ENCODE measurements around the gene RPL19. TPM values are rescaled to one million over a fixed set of nuclear protein-coding genes. Genes with fewer than 3 reads are reported as not detected.

Gene RPL19
- total and polyA plus RNA-seq, 4 donors, result 475 to 999 (median 749) TPM

- 12% methylated on average over 51 of the region's 51 CpGs for WGBS
- Histone ChIP-seq H3K36me3 (ENCODE audit: control insufficient read depth in 4 of 4, insufficient read depth in 3 of 4, low read depth in 1 of 4, low read length in 3 of 4) (no peaks in the 10 kb centered on the region), H3K4me1 (ENCODE audit: control insufficient read depth in 4 of 4, insufficient read depth in 4 of 4, low read length in 3 of 4) (peaks cover 5 to 9% (median 6%) of the 10 kb centered on the region in 4 donors), H3K9me3 (ENCODE audit: control insufficient read depth in 4 of 4, low read length in 3 of 4) (no peaks in the 10 kb centered on the region), H3K27me3 (ENCODE audit: control insufficient read depth in 4 of 4, insufficient read depth in 4 of 4, low read length in 3 of 4) (peaks cover 0 to 3% (median 1%) of the 10 kb centered on the region in 4 donors), H3K4me3 (ENCODE audit: low read depth in 1 of 3, low read length in 3 of 3) (peak overlapping the region in 2 of 3 donors; percentile 13 to 28), H3K27ac (ENCODE audit: low read depth in 1 of 2, low read length in 2 of 2) (no peak overlapping the region), H3K9ac (ENCODE audit: low read depth in 1 of 2, low read length in 2 of 2) (no peak overlapping the region)
- TF ChIP-seq SP1 (IDR thresholded peaks at IDR 0.05), result no peak
- no peak for TF ChIP-seq JUND (IDR thresholded peaks at IDR 0.05)
- no peak for TF ChIP-seq REST (IDR thresholded peaks at IDR 0.05)
- no peak for TF ChIP-seq CTCF (IDR thresholded peaks at IDR 0.05; ENCODE audit: low read depth, low read length, missing input control)
- TF ChIP-seq ATF3 (IDR thresholded peaks at IDR 0.05), result no peak
- no peak for TF ChIP-seq RXRA (IDR thresholded peaks at IDR 0.05)
- no peak for TF ChIP-seq YY1 (IDR thresholded peaks at IDR 0.05)
- no peak for TF ChIP-seq FOXA2 (IDR thresholded peaks at IDR 0.05)
- TF ChIP-seq TAF1 (conservative IDR thresholded peaks at IDR 0.05), result no peak
- no peak for TF ChIP-seq FOXA1 (IDR thresholded peaks at IDR 0.05)
- no peak for TF ChIP-seq HNF4A (conservative IDR thresholded peaks at IDR 0.05)
- no peak for TF ChIP-seq MAX (IDR thresholded peaks at IDR 0.05)
- no peak for TF ChIP-seq RAD21 (IDR thresholded peaks at IDR 0.05)
- no peak for TF ChIP-seq HNF4G (IDR thresholded peaks at IDR 0.05)
- TF ChIP-seq GABPA (IDR thresholded peaks at IDR 0.05 in 1 of 2, conservative IDR thresholded peaks at IDR 0.05 in 1 of 2), result no peak
- DNase-seq (ENCODE audit: low spot score), result no peak
Measured at GRCh38 chr17:39165178-39165840, 34.8 kb upstream of the RPL19 start.

GRCh38 chr17:39165841-39166349 lies 34.2 kb upstream of the RPL19 start, which contains the start of gene ARL5C:
Gene ARL5C, minus strand, starts transcription at chr17:39166161. Its CDS starts 401 bp downstream, at chr17:39165760.
- Histone ChIP-seq H3K4me3 (ENCODE audit: low read depth in 1 of 3, low read length in 3 of 3) (peak within 1 kb of the TSS in 2 of 3 donors; percentile 13 to 28), H3K27me3 (ENCODE audit: control insufficient read depth in 4 of 4, insufficient read depth in 4 of 4, low read length in 3 of 4) (peaks cover 0 to 3% (median 1%) of the 10 kb centered on the region in 4 donors), H3K4me1 (ENCODE audit: control insufficient read depth in 4 of 4, insufficient read depth in 4 of 4, low read length in 3 of 4) (peaks cover 5 to 9% (median 6%) of the 10 kb centered on the region in 4 donors), H3K9ac (ENCODE audit: low read depth in 1 of 2, low read length in 2 of 2) (no peak within 1 kb of the TSS), H3K9me3 (ENCODE audit: control insufficient read depth in 4 of 4, low read length in 3 of 4) (no peaks in the 10 kb centered on the region), H3K27ac (ENCODE audit: low read depth in 1 of 2, low read length in 2 of 2) (no peak within 1 kb of the TSS), H3K36me3 (ENCODE audit: control insufficient read depth in 4 of 4, insufficient read depth in 3 of 4, low read depth in 1 of 4, low read length in 3 of 4) (no peaks in the 10 kb centered on the region)
- no peak for DNase-seq (ENCODE audit: low spot score)
- WGBS, result 52% methylated on average over 17 of the region's 17 CpGs
- TF ChIP-seq TAF1 (conservative IDR thresholded peaks at IDR 0.05) (no peak), ATF3 (IDR thresholded peaks at IDR 0.05) (no peak), CTCF (IDR thresholded peaks at IDR 0.05; ENCODE audit: low read depth, low read length, missing input control) (no peak), REST (IDR thresholded peaks at IDR 0.05) (no peak), FOXA2 (IDR thresholded peaks at IDR 0.05) (no peak), ZBTB33 (IDR thresholded peaks at IDR 0.05) (no peak), GABPA (IDR thresholded peaks at IDR 0.05 in 1 of 2, conservative IDR thresholded peaks at IDR 0.05 in 1 of 2) (no peak)

Measured in liver (tissue), 9 donors.